Umbilical cord (tissue), 2 donors: ENCODE data around the gene TMEM215. TPM values are rescaled to one million over a fixed set of nuclear protein-coding genes. Genes with fewer than 3 reads are reported as not detected.

ENCODE experiments used
- DNase-seq: peaks from one replicate; pipeline ENCODE4 v3.0.0-alpha.2; 2015; ENCODE audit warnings: low spot score
- total RNA-seq: library from RNA; depleted of rRNA; stranded (reverse); fragments of >200 nt; gene quantifications from one replicate; pipeline ENCODE4 v1.2.3, GENCODE V29; 2014; ENCODE audit warnings: low replicate concordance; ENCODE audit not compliant: insufficient read depth

Gene TMEM215
- total RNA-seq, 1 donor from 2014 or later = 3.1 TPM

DNA sequence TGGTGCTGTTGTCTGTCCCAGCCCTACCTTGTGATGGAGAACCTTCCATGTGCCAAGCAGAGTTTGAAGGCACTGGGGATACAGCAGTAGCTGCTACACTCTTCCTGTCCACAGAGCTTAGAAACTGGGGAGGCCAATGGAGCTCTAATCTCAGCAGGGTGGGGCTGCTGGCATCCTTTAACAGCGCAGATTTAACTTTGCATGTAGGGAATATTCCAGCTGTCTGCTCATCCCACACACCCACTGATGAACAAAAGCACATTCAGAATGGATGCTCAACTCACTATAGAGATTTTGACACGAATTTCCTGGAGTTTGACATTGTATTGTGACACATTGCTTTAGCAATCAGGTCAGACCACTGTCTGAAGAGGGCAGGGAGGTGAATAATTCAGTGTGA lies 49.0 kb downstream of the TMEM215 start:
- DNase-seq = peak; percentile 56

Other genes starting within 250 kb of the TMEM215 start
- gene SMIM27, start 231.2 kb upstream of the TMEM215 start, total RNA-seq = not detected
- gene TOPORS, start 231.0 kb upstream of the TMEM215 start, total RNA-seq = 33.9 TPM
- gene NDUFB6, start 210.4 kb upstream of the TMEM215 start, total RNA-seq = 14.0 TPM
- 4.3 TPM for gene TAF1L, start 147.9 kb upstream of the TMEM215 start, total RNA-seq
- gene APTX, start 218.1 kb downstream of the TMEM215 start, total RNA-seq = 15.9 TPM
- 51.3 TPM for gene DNAJA1, start 241.7 kb downstream of the TMEM215 start, total RNA-seq